ENCODE measurements around the gene CFAP100. TPM values are rescaled to one million over a fixed set of nuclear protein-coding genes. Genes with fewer than 3 reads are reported as not detected.

CFAP100 gene
- polyA plus RNA-seq, 3 donors, result not detected

DNA sequence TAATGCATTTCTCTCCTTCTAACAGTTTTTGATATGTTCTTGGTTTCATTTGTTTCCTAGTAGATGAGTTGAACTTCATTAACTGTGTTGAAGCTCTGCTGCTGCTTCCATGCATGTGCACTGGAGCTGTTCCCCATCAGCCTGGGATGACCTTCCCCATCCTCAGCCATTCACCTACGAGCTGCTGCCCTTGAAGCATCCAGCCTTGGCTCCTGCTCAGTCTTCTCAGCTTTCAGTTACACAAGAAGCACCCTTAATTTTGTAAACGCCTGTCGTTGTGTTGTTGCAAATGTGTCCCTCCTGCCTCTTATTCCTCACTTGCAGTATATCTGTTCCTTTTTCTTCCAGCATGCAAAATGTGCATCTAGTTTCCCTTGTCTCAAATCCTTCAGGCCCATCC, 89.4 kb downstream of the CFAP100 start:
- Histone ChIP-seq H3K4me1 (ENCODE audit: control insufficient read depth in 1 of 2, insufficient read depth in 2 of 2, low read length in 2 of 2) (peaks cover 6 to 8% of the 10 kb centered on the region in 2 donors), H4K20me1 (ENCODE audit: insufficient read depth, low read length) (no peaks in the 10 kb centered on the region), H3K36me3 (replicated peaks in 1 of 2; ENCODE audit: control insufficient read depth in 1 of 2, insufficient read depth in 2 of 2, low read length in 2 of 2) (no peaks in the 10 kb centered on the region), H3K27ac (ENCODE audit: low read depth in 1 of 2, low read length in 2 of 2) (no peak overlapping the region), H3K79me2 (ENCODE audit: insufficient read depth, low read length) (no peaks in the 10 kb centered on the region), H3K9me3 (replicated peaks in 1 of 2; ENCODE audit: control insufficient read depth in 1 of 2, insufficient read depth in 1 of 2, low read length in 2 of 2) (no peaks in the 10 kb centered on the region), H3K4me3 (replicated peaks in 1 of 3; ENCODE audit: low read depth in 2 of 3, low read length in 3 of 3) (no peak overlapping the region), H2AFZ (ENCODE audit: insufficient read depth, low read depth, low read length, poor library complexity, severe bottlenecking) (no peak overlapping the region), H3K4me2 (replicated peaks; ENCODE audit: extremely low read depth, low read length, poor library complexity, severe bottlenecking) (no peak overlapping the region), H3K9ac (ENCODE audit: insufficient read depth, low read length, poor library complexity, severe bottlenecking) (no peak overlapping the region), H3K27me3 (ENCODE audit: control insufficient read depth in 2 of 2, insufficient read depth in 2 of 2, low read length in 2 of 2) (no peaks in the 10 kb centered on the region)
- H3K4me3 Mint-ChIP-seq, result no peak overlapping the region
- peaks cover 10% of the 10 kb centered on the region for H3K4me1 Mint-ChIP-seq
- 78% methylated on average over 3 of the region's 3 CpGs for WGBS (ENCODE audit: insufficient coverage)
- DNase-seq, result no peak
- TF ChIP-seq, protein P1, sequence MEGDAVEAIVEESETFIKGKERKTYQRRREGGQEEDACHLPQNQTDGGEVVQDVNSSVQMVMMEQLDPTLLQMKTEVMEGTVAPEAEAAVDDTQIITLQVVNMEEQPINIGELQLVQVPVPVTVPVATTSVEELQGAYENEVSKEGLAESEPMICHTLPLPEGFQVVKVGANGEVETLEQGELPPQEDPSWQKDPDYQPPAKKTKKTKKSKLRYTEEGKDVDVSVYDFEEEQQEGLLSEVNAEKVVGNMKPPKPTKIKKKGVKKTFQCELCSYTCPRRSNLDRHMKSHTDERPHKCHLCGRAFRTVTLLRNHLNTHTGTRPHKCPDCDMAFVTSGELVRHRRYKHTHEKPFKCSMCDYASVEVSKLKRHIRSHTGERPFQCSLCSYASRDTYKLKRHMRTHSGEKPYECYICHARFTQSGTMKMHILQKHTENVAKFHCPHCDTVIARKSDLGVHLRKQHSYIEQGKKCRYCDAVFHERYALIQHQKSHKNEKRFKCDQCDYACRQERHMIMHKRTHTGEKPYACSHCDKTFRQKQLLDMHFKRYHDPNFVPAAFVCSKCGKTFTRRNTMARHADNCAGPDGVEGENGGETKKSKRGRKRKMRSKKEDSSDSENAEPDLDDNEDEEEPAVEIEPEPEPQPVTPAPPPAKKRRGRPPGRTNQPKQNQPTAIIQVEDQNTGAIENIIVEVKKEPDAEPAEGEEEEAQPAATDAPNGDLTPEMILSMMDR (IDR thresholded peaks at IDR 0.05), result no peak
- H3K27me3 Mint-ChIP-seq (ENCODE audit: low read depth in 3 of 3), result peaks cover under 1 to 5% (median 2%) of the 10 kb centered on the region in 3 donors
- intact Hi-C loops (cut with micrococcal nuclease), result no loop called here
- no peaks in the 10 kb centered on the region for H3K36me3 Mint-ChIP-seq
- no peak overlapping the region for H3K27ac Mint-ChIP-seq
- H3K9me3 Mint-ChIP-seq, result peaks cover 0 to 2% (median 0%) of the 10 kb centered on the region in 7 donors

DNA sequence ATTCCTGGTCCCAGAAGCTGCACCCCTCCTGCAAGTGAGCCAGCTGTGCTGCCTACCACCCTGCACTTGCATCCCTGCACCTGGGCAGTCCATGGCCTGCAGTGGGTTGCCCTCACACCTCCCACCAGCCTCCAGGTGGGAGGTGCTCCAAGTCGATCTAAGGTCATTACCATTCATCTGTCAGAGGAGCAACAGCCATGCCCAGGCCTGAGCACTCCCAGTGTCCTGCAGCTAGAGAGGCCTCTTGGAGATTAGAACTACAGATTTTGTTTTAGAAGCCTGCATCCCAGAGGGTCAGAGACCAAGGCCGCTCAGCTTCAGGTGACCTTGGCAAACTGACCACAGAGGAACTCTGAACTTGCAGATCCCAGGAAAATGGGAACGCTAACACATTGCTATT, 90.0 kb downstream of the CFAP100 start:
- peaks cover 6 to 8% of the 10 kb centered on the region in 2 donors for H3K4me1 ChIP-seq (ENCODE audit: control insufficient read depth in 1 of 2, insufficient read depth in 2 of 2, low read length in 2 of 2)
- H3K27me3 ChIP-seq (ENCODE audit: control insufficient read depth in 2 of 2, insufficient read depth in 2 of 2, low read length in 2 of 2), result no peaks in the 10 kb centered on the region
- TF ChIP-seq, protein P1 (IDR thresholded peaks at IDR 0.05), result no peak
- no peaks in the 10 kb centered on the region for H4K20me1 ChIP-seq (ENCODE audit: insufficient read depth, low read length)
- Mint-ChIP-seq H3K27ac (no peak overlapping the region), H3K9me3 (peaks cover 0 to 2% (median 0%) of the 10 kb centered on the region in 7 donors), H3K4me1 (peaks cover 10% of the 10 kb centered on the region), H3K36me3 (no peaks in the 10 kb centered on the region), H3K27me3 (ENCODE audit: low read depth in 3 of 3) (peaks cover 2 to 6% (median 2%) of the 10 kb centered on the region in 3 donors), H3K4me3 (no peak overlapping the region)
- H2AFZ ChIP-seq (ENCODE audit: insufficient read depth, low read depth, low read length, poor library complexity, severe bottlenecking), result no peak overlapping the region
- H3K9me3 ChIP-seq (replicated peaks in 1 of 2; ENCODE audit: control insufficient read depth in 1 of 2, insufficient read depth in 1 of 2, low read length in 2 of 2), result no peaks in the 10 kb centered on the region
- no peak overlapping the region for H3K4me3 ChIP-seq (replicated peaks in 1 of 3; ENCODE audit: low read depth in 2 of 3, low read length in 3 of 3)
- no peaks in the 10 kb centered on the region for H3K36me3 ChIP-seq (replicated peaks in 1 of 2; ENCODE audit: control insufficient read depth in 1 of 2, insufficient read depth in 2 of 2, low read length in 2 of 2)
- H3K27ac ChIP-seq (ENCODE audit: low read depth in 1 of 2, low read length in 2 of 2), result no peak overlapping the region
- H3K79me2 ChIP-seq (ENCODE audit: insufficient read depth, low read length), result no peaks in the 10 kb centered on the region
- intact Hi-C loops (cut with micrococcal nuclease), result no loop called here
- WGBS (ENCODE audit: insufficient coverage), result 100% methylated on average over 2 of the region's 3 CpGs
- DNase-seq, result no peak
- H3K9ac ChIP-seq (ENCODE audit: insufficient read depth, low read length, poor library complexity, severe bottlenecking), result no peak overlapping the region
- H3K4me2 ChIP-seq (replicated peaks; ENCODE audit: extremely low read depth, low read length, poor library complexity, severe bottlenecking), result no peak overlapping the region

Measured in CD14-positive monocyte (primary cell).